WTC11 (cell line): ENCODE data around the gene HLA-DMA. TPM values are rescaled to one million over a fixed set of nuclear protein-coding genes. Genes with fewer than 3 reads are reported as not detected.

Experiments used
- ATAC-seq: fragments of 200-7000 bp; cut with Tn5 transposase; 2 replicates; pipeline ENCODE4 v1.10.0; 2021; ENCODE audit warnings: mild to moderate bottlenecking, moderate library complexity
- CTCF ChIA-PET: fragments of 300-600 bp; sonication (Branson Sonifier 250); formaldehyde crosslinking; loops from one replicate; lab custom pipeline; 2021; ENCODE audit warnings: antibody characterized with exemption; lab: Charles Lee
- POLR2A ChIA-PET: fragments of 350-600 bp; sonication (Branson Sonifier 250); formaldehyde crosslinking; loops from one replicate; lab custom pipeline; 2021; ENCODE audit warnings: antibody characterized with exemption; lab: Charles Lee
- DNase-seq: peaks from one replicate; pipeline ENCODE4 v3.0.0; 2021; ENCODE audit warnings: low spot score
- H3K27ac Mint-ChIP-seq: 2 replicates; pipeline ENCODE4 v1.8.0; 2021; ENCODE audit warnings: mixed read lengths
- H3K27me3 Mint-ChIP-seq: 2 replicates; pipeline ENCODE4 v1.8.0; 2021; ENCODE audit warnings: low read depth, mild to moderate bottlenecking, moderate library complexity, mixed read lengths
- H3K36me3 Mint-ChIP-seq: 2 replicates; pipeline ENCODE4 v1.8.0; 2021; ENCODE audit warnings: mixed read lengths
- H3K4me1 Mint-ChIP-seq: 2 replicates; pipeline ENCODE4 v1.8.0; 2022; ENCODE audit warnings: mixed read lengths
- H3K4me3 Mint-ChIP-seq: 2 replicates; pipeline ENCODE4 v1.8.0; 2021; ENCODE audit warnings: mild to moderate bottlenecking, moderate library complexity, mixed read lengths
- H3K9me3 Mint-ChIP-seq: 2 replicates; pipeline ENCODE4 v1.8.0; 2021; ENCODE audit warnings: mixed read lengths
- E2F1 ChIP-seq: sonication (generic); formaldehyde crosslinking; IDR thresholded peaks from 2 replicates; pipeline ENCODE4 v1.8.0; 2022; ENCODE audit warnings: mild to moderate bottlenecking, missing genetic modification reagents
- ELF4 ChIP-seq: sonication (generic); formaldehyde crosslinking; IDR thresholded peaks from 2 replicates; pipeline ENCODE4 v1.8.1; 2022; ENCODE audit warnings: low read depth, mild to moderate bottlenecking, moderate library complexity, missing genetic modification reagents
- ETV6 ChIP-seq: sonication (generic); formaldehyde crosslinking; IDR thresholded peaks from 2 replicates; pipeline ENCODE4 v1.8.1; 2022; ENCODE audit warnings: mild to moderate bottlenecking, missing genetic modification reagents
- JUN ChIP-seq: sonication (generic); formaldehyde crosslinking; IDR thresholded peaks from 2 replicates; pipeline ENCODE4 v1.8.0; 2023; ENCODE audit warnings: mild to moderate bottlenecking, missing genetic modification reagents
- MYBL2 ChIP-seq: sonication (generic); formaldehyde crosslinking; IDR thresholded peaks from 2 replicates; pipeline ENCODE4 v1.8.1; 2023; ENCODE audit warnings: mild to moderate bottlenecking, moderate library complexity, missing genetic modification reagents
- NFATC4 ChIP-seq: fragments of 250-450 bp; sonication (Bioruptor Pico); IDR thresholded peaks from 2 replicates; pipeline ENCODE4 v1.9.0; 2021; ENCODE audit warnings: mild to moderate bottlenecking
- PRDM15 ChIP-seq: sonication (generic); formaldehyde crosslinking; IDR thresholded peaks from 2 replicates; pipeline ENCODE4 v1.8.0; 2022; ENCODE audit warnings: missing genetic modification reagents
- RELA ChIP-seq: sonication (generic); formaldehyde crosslinking; IDR thresholded peaks from 2 replicates; pipeline ENCODE4 v1.8.1; 2022; ENCODE audit warnings: missing genetic modification reagents, mild to moderate bottlenecking, borderline replicate concordance
- RORB ChIP-seq: fragments of 250-450 bp; sonication (Bioruptor Pico); IDR thresholded peaks from 2 replicates; pipeline ENCODE4 v1.9.0; 2021; ENCODE audit warnings: mild to moderate bottlenecking
- SMAD3 ChIP-seq: sonication (generic); formaldehyde crosslinking; IDR thresholded peaks from 2 replicates; pipeline ENCODE4 v1.8.0; 2022; ENCODE audit warnings: missing genetic modification reagents, mild to moderate bottlenecking, borderline replicate concordance
- TCF7 ChIP-seq: sonication (generic); formaldehyde crosslinking; IDR thresholded peaks from 2 replicates; pipeline ENCODE4 v1.8.0; 2022; ENCODE audit warnings: mild to moderate bottlenecking, low read depth, missing genetic modification reagents, moderate library complexity
- ZBTB21 ChIP-seq: sonication (generic); formaldehyde crosslinking; IDR thresholded peaks from 2 replicates; pipeline ENCODE4 v1.8.1; 2023; ENCODE audit warnings: mild to moderate bottlenecking, missing genetic modification reagents, borderline replicate concordance
- ZNF232 ChIP-seq: sonication (generic); formaldehyde crosslinking; IDR thresholded peaks from 2 replicates; pipeline ENCODE4 v1.8.0; 2022; ENCODE audit warnings: mild to moderate bottlenecking, missing genetic modification reagents
- ZNF281 ChIP-seq: sonication (generic); formaldehyde crosslinking; IDR thresholded peaks from 2 replicates; pipeline ENCODE4 v1.8.0; 2023; ENCODE audit warnings: mild to moderate bottlenecking, missing genetic modification reagents
- ZNF416 ChIP-seq: fragments of 250-450 bp; sonication (Bioruptor Pico); IDR thresholded peaks from 2 replicates; pipeline ENCODE4 v1.9.0; 2021; ENCODE audit warnings: mild to moderate bottlenecking, inconsistent platforms
- total RNA-seq: library from RNA; stranded (reverse); gene quantifications from 3 replicates; pipeline ENCODE4 v1.2.3, GENCODE V29; 2021
- TF ChIP-seq, protein P1 (sequence below): fragments of 250-450 bp; sonication (Bioruptor Pico); IDR thresholded peaks from 2 replicates; pipeline ENCODE4 v1.8.0; 2021; ENCODE audit warnings: mild to moderate bottlenecking
- TF ChIP-seq, protein P2 (sequence below): sonication (generic); formaldehyde crosslinking; IDR thresholded peaks from 2 replicates; pipeline ENCODE4 v1.8.1; 2022; ENCODE audit warnings: mild to moderate bottlenecking, moderate library complexity, missing genetic modification reagents
- TF ChIP-seq, protein P3 (sequence below): fragments of 250-450 bp; sonication (Bioruptor Pico); IDR thresholded peaks from 2 replicates; pipeline ENCODE4 v1.9.0; 2021; ENCODE audit warnings: mild to moderate bottlenecking, borderline replicate concordance

Gene HLA-DMA
- total RNA-seq, 1 experiment from 2014 or later, result 6.6 TPM

DNA sequence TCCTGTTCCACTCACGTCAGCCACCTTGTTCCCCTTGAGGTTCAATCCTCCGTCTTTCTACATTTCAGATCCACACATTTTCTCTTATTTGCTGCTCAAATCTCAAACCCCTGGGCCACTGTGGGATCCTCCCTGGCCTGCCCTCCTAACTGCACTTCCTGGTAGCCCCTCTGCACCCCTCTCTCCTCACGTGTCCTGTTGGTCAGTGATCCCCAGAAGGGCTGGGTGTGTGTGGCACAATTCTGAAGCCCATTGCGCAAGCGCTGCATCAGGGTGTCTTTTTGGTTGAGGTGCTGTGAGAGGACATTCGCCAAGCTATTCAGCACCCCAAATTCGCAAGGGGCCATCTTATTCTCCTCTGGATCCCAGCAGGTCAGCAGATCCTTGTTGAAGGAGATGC, 14.4 kb downstream of the HLA-DMA start:
- no peaks in the 10 kb centered on the region for H3K36me3 Mint-ChIP-seq
- no peak overlapping the region for H3K4me3 Mint-ChIP-seq
- TF ChIP-seq SMAD3 (no peak), ZNF416 (CRISPR knock-in tag) (no peak), E2F1 (CRISPR knock-in tag) (no peak), TCF7 (CRISPR knock-in tag) (no peak), RELA (CRISPR knock-in tag) (no peak), ZBTB21 (no peak), NFATC4 (CRISPR knock-in tag) (no peak), ETV6 (CRISPR knock-in tag) (no peak), MYBL2 (CRISPR knock-in tag) (no peak), JUN (CRISPR knock-in tag) (no peak), RORB (CRISPR knock-in tag) (no peak), ELF4 (no peak), ZNF232 (no peak), PRDM15 (CRISPR knock-in tag) (no peak), ZNF281 (CRISPR knock-in tag) (no peak)
- TF ChIP-seq, protein P1, sequence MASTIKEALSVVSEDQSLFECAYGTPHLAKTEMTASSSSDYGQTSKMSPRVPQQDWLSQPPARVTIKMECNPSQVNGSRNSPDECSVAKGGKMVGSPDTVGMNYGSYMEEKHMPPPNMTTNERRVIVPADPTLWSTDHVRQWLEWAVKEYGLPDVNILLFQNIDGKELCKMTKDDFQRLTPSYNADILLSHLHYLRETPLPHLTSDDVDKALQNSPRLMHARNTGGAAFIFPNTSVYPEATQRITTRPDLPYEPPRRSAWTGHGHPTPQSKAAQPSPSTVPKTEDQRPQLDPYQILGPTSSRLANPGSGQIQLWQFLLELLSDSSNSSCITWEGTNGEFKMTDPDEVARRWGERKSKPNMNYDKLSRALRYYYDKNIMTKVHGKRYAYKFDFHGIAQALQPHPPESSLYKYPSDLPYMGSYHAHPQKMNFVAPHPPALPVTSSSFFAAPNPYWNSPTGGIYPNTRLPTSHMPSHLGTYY (CRISPR knock-in tag), result no peak
- TF ChIP-seq, protein P2, sequence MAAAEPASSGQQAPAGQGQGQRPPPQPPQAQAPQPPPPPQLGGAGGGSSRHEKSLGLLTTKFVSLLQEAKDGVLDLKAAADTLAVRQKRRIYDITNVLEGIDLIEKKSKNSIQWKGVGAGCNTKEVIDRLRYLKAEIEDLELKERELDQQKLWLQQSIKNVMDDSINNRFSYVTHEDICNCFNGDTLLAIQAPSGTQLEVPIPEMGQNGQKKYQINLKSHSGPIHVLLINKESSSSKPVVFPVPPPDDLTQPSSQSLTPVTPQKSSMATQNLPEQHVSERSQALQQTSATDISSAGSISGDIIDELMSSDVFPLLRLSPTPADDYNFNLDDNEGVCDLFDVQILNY (CRISPR knock-in tag), result no peak
- TF ChIP-seq, protein P3, sequence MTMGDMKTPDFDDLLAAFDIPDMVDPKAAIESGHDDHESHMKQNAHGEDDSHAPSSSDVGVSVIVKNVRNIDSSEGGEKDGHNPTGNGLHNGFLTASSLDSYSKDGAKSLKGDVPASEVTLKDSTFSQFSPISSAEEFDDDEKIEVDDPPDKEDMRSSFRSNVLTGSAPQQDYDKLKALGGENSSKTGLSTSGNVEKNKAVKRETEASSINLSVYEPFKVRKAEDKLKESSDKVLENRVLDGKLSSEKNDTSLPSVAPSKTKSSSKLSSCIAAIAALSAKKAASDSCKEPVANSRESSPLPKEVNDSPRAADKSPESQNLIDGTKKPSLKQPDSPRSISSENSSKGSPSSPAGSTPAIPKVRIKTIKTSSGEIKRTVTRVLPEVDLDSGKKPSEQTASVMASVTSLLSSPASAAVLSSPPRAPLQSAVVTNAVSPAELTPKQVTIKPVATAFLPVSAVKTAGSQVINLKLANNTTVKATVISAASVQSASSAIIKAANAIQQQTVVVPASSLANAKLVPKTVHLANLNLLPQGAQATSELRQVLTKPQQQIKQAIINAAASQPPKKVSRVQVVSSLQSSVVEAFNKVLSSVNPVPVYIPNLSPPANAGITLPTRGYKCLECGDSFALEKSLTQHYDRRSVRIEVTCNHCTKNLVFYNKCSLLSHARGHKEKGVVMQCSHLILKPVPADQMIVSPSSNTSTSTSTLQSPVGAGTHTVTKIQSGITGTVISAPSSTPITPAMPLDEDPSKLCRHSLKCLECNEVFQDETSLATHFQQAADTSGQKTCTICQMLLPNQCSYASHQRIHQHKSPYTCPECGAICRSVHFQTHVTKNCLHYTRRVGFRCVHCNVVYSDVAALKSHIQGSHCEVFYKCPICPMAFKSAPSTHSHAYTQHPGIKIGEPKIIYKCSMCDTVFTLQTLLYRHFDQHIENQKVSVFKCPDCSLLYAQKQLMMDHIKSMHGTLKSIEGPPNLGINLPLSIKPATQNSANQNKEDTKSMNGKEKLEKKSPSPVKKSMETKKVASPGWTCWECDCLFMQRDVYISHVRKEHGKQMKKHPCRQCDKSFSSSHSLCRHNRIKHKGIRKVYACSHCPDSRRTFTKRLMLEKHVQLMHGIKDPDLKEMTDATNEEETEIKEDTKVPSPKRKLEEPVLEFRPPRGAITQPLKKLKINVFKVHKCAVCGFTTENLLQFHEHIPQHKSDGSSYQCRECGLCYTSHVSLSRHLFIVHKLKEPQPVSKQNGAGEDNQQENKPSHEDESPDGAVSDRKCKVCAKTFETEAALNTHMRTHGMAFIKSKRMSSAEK (CRISPR knock-in tag), result no peak
- no peak for ATAC-seq
- H3K27me3 Mint-ChIP-seq, result peaks cover 24% of the 10 kb centered on the region
- H3K27ac Mint-ChIP-seq, result no peak overlapping the region
- H3K9me3 Mint-ChIP-seq, result no peaks in the 10 kb centered on the region
- no peak for DNase-seq
- peaks cover 13% of the 10 kb centered on the region for H3K4me1 Mint-ChIP-seq
- CTCF ChIA-PET, result interaction anchor here (1.0 to 6.8 kb wide), 3 partner anchors 14 to 46 kb away, joined by 3 to 162 read pairs (median 9); partner anchors contain the start of gene HLA-DMA
- POLR2A ChIA-PET, result no interaction called here
